ENCODE measurements around the gene AMN.

DNA sequence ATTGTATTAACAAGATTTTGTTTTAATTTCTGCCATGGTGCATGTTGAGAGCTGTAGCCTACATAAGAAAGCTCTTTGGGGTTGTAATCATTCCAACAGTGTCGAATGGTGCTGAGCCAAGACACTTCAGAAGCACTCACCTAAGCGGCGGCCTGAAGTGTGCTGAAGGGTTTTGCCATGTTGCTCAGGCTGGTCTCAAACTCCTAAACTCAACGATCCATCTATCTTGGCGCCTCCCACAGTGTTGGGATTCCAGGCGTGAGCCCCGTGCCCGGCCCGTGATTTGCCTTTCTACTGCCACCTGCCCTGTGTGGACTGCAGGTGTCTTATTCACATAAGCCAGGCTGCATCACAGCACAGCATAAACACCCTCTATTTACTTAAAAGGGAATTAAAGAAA lies 48.9 kb downstream of the AMN start:
- no peak for TF ChIP-seq POLR2AphosphoS5 (IDR thresholded peaks at IDR 0.05; ENCODE audit: low read depth, low read length)
- TF ChIP-seq POLR2A (IDR thresholded peaks at IDR 0.05; ENCODE audit: low read depth, low read length), result no peak
- no peak for TF ChIP-seq TAF1 (IDR thresholded peaks at IDR 0.05; ENCODE audit: borderline replicate concordance, low read depth, low read length)

Measured in GM12892 (cell line).